PC-3 (cell line): ENCODE measurements around the gene EXOSC7. TPM values are rescaled to one million over a fixed set of nuclear protein-coding genes. Genes with fewer than 3 reads are reported as not detected.

Source experiments
- ATAC-seq: fragments of 200-7000 bp; cut with Tn5 transposase; 2 replicates; pipeline ENCODE4 v1.9.1; 2020; ENCODE audit warnings: mild to moderate bottlenecking, moderate library complexity
- BruUV-seq: library from RNA; stranded (reverse); fragments of 400-500 nt; replicated peaks from 2 replicates; lab custom pipeline; 2021; lab: Mats Ljungman, UMichigan
- CTCF ChIA-PET: fragments of 300-600 bp; sonication (Branson Sonifier 250); formaldehyde crosslinking; loops from one replicate; lab custom pipeline; 2022; ENCODE audit warnings: antibody characterized with exemption; lab: Charles Lee
- POLR2A ChIA-PET: fragments of 300-600 bp; sonication (Branson Sonifier 250); formaldehyde crosslinking; loops from one replicate; lab custom pipeline; 2022; ENCODE audit warnings: antibody characterized with exemption; ENCODE audit not compliant: unreplicated experiment; lab: Charles Lee
- DNase-seq: peaks from one replicate; pipeline ENCODE4 v3.0.0-alpha.2; 2015
- H2AFZ ChIP-seq: fragments of 300-600 bp; sonication (generic); 2 replicates; pipeline ENCODE4 v1.6.0; 2016; ENCODE audit warnings: antibody characterized with exemption, low read length
- H3F3A ChIP-seq: fragments of 300-600 bp; sonication (generic); one replicate; pipeline ENCODE4 v1.6.0; 2017; ENCODE audit warnings: antibody characterized with exemption, low read length, control low read depth, mild to moderate bottlenecking; ENCODE audit not compliant: unreplicated experiment
- H3K27ac ChIP-seq: fragments of 300-600 bp; sonication (generic); 2 replicates; pipeline ENCODE4 v1.5.1; 2016; ENCODE audit warnings: mild to moderate bottlenecking, low read length
- H3K27me3 ChIP-seq: fragments of 300-600 bp; sonication (generic); 2 replicates; pipeline ENCODE4 v1.6.1; 2016; ENCODE audit warnings: low read length, mixed read lengths
- H3K36me3 ChIP-seq: fragments of 300-600 bp; sonication (generic); 2 replicates; pipeline ENCODE4 v1.6.1; 2016; ENCODE audit warnings: low read depth, mixed run types, low read length, mixed read lengths
- H3K4me1 ChIP-seq: fragments of 300-600 bp; sonication (generic); 2 replicates; pipeline ENCODE4 v1.5.1; 2016; ENCODE audit warnings: low read length; ENCODE audit not compliant: insufficient read depth
- H3K4me2 ChIP-seq: fragments of 300-600 bp; sonication (generic); 2 replicates; pipeline ENCODE4 v1.6.0; 2016; ENCODE audit warnings: low read length
- H3K4me3 ChIP-seq: fragments of 300-600 bp; sonication (generic); 2 replicates; pipeline ENCODE4 v1.5.1; 2016; ENCODE audit warnings: mild to moderate bottlenecking, low read length, mixed read lengths
- H3K79me2 ChIP-seq: fragments of 300-600 bp; sonication (generic); 2 replicates; pipeline ENCODE4 v1.6.1; 2017; ENCODE audit warnings: low read length, mixed read lengths
- H3K9ac ChIP-seq: fragments of 300-600 bp; sonication (generic); 2 replicates; pipeline ENCODE4 v1.6.0; 2016; ENCODE audit warnings: mild to moderate bottlenecking, low read length
- H3K9me2 ChIP-seq: fragments of 300-600 bp; sonication (generic); replicated peaks from 2 replicates; pipeline ENCODE4 v1.6.1; 2016; ENCODE audit warnings: mixed run types, low read length, mixed read lengths
- H3K9me3 ChIP-seq: fragments of 300-600 bp; sonication (generic); 2 replicates; pipeline ENCODE4 v1.6.1; 2016; ENCODE audit warnings: low read length, mixed read lengths
- H4K20me1 ChIP-seq: fragments of 300-600 bp; sonication (generic); 2 replicates; pipeline ENCODE4 v1.6.1; 2016; ENCODE audit warnings: low read length, mixed read lengths
- EZH2 ChIP-seq: fragments of 300-600 bp; sonication (generic); IDR thresholded peaks from one replicate; pipeline ENCODE4 v1.6.1; 2017; ENCODE audit warnings: antibody characterized with exemption, mild to moderate bottlenecking, low read length; ENCODE audit not compliant: unreplicated experiment
- EZH2phosphoT487 ChIP-seq: fragments of 300-600 bp; sonication (generic); IDR thresholded peaks from 2 replicates; pipeline ENCODE4 v1.6.1; 2018; ENCODE audit warnings: mild to moderate bottlenecking, antibody characterized with exemption, low read length, borderline replicate concordance
- intact Hi-C: fragments of 100-400 bp; cut with micrococcal nuclease; formaldehyde crosslinking; loops from 2 replicates; pipeline ENCODE4 v1.9.0; 2023
- total RNA-seq: library from RNA; depleted of rRNA; stranded (reverse); fragments of >200 nt; gene quantifications from 2 replicates; pipeline ENCODE4 v1.2.3, GENCODE V29; 2014
- TF ChIP-seq, protein P1 (sequence below): fragments of 300-600 bp; sonication (generic); conservative IDR thresholded peaks from 2 replicates; pipeline ENCODE4 v1.5.1; 2017; ENCODE audit warnings: antibody characterized with exemption, low read depth, mild to moderate bottlenecking, low read length

The EXOSC7 gene
- total RNA-seq, 1 experiment from 2014 or later, result 81.5 TPM

DNA sequence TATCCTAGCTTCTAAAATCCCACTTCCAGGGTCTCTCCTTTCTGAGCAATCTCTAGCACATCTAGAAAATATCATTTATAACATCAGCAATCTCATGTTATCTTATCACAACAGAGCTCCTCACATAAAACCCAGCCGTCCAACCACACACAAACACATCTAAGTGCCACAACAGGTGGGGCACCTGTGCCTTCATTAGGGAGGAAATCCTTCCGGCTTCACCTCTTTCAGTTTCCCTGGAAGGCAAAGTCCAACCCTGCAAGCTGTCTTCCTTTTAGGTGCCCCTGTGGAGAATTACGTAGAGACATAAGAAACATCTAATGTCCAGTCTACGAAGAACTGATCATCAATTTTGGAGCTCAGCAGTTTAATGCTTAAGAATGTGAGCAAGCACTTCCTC lies 1.6 kb upstream of the EXOSC7 start:
- no peak for TF ChIP-seq EZH2phosphoT487
- TF ChIP-seq, protein P1, sequence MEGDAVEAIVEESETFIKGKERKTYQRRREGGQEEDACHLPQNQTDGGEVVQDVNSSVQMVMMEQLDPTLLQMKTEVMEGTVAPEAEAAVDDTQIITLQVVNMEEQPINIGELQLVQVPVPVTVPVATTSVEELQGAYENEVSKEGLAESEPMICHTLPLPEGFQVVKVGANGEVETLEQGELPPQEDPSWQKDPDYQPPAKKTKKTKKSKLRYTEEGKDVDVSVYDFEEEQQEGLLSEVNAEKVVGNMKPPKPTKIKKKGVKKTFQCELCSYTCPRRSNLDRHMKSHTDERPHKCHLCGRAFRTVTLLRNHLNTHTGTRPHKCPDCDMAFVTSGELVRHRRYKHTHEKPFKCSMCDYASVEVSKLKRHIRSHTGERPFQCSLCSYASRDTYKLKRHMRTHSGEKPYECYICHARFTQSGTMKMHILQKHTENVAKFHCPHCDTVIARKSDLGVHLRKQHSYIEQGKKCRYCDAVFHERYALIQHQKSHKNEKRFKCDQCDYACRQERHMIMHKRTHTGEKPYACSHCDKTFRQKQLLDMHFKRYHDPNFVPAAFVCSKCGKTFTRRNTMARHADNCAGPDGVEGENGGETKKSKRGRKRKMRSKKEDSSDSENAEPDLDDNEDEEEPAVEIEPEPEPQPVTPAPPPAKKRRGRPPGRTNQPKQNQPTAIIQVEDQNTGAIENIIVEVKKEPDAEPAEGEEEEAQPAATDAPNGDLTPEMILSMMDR, result no peak
- no peak for TF ChIP-seq EZH2
- H4K20me1 ChIP-seq, result peaks cover 14% of the 10 kb centered on the region; the same call in 1 of the 2 replicates
- H3K4me2 ChIP-seq, result peak overlapping the region; percentile 83
- H3K4me3 ChIP-seq, result peak overlapping the region; percentile 76
- H3K4me1 ChIP-seq, result peaks cover 44% of the 10 kb centered on the region
- ChIA-PET POLR2A (interaction anchor here (0.6 kb wide), 1 partner anchor 8 kb away, joined by 4 read pairs; no protein-coding TSS in a partner anchor), CTCF (no interaction called here)
- no TSS peak for BruUV-seq
- H3K27me3 ChIP-seq, result no peaks in the 10 kb centered on the region
- H3K79me2 ChIP-seq, result peaks cover 97% of the 10 kb centered on the region
- DNase-seq, result no peak
- H3K9me2 ChIP-seq, result no peaks in the 10 kb centered on the region
- no peak overlapping the region for H3K27ac ChIP-seq
- H3F3A ChIP-seq, result no peaks in the 10 kb centered on the region
- H2AFZ ChIP-seq, result no peak overlapping the region
- intact Hi-C loops, result no loop called here
- ATAC-seq, result no peak
- peak overlapping the region; percentile 91; the same call in 1 of the 2 replicates for H3K9ac ChIP-seq
- H3K36me3 ChIP-seq, result no peaks in the 10 kb centered on the region; the same call in 1 of the 2 replicates
- H3K9me3 ChIP-seq, result no peaks in the 10 kb centered on the region

DNA sequence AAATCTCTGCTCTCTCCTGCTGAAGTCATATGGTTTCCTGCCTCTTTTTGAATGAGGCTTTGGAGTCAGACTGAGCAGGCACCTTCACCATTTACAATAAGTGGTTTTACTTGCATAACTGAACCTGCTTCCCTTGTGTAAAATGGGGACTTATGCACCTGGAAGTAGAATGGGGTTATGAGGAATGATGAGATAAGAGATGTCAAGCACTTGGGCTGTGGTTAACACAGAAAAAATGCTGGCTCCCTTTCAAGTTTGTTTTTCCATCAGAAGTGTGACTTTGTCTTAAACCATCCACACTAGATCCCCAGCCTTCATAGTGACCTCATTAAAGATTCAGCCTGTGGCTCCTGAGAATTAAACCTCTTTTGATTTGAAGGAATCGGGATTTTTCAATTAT lies 5.2 kb downstream of the EXOSC7 start:
- peaks cover 4% of the 10 kb centered on the region; the same call in 1 of the 2 replicates for H3K36me3 ChIP-seq
- POLR2A ChIA-PET, result no interaction called here
- peak; percentile 56 for DNase-seq
- H3K9me3 ChIP-seq, result no peaks in the 10 kb centered on the region
- TF ChIP-seq EZH2phosphoT487 (no peak), EZH2 (no peak)
- TF ChIP-seq, protein P1, result no peak
- H3K27me3 ChIP-seq, result no peaks in the 10 kb centered on the region
- no TSS peak for BruUV-seq
- H3F3A ChIP-seq, result peaks cover 4% of the 10 kb centered on the region
- H4K20me1 ChIP-seq, result peaks cover 12% of the 10 kb centered on the region; the same call in 1 of the 2 replicates
- ATAC-seq, result no peak
- no peak overlapping the region for H3K27ac ChIP-seq
- H3K4me2 ChIP-seq, result 0 out of 2 replicates have a peak overlapping the region, but pooled peaks have one; percentile 3
- intact Hi-C loops, result loop anchor here (10.0 kb wide), 1 partner anchor 446 kb away; no protein-coding TSS in a partner anchor
- H3K4me3 ChIP-seq, result no peak overlapping the region
- H2AFZ ChIP-seq, result no peak overlapping the region
- H3K79me2 ChIP-seq, result peaks cover 91% of the 10 kb centered on the region
- peaks cover 61% of the 10 kb centered on the region for H3K4me1 ChIP-seq
- no peaks in the 10 kb centered on the region for H3K9me2 ChIP-seq
- CTCF ChIA-PET, result no interaction called here
- H3K9ac ChIP-seq, result no peak overlapping the region

DNA sequence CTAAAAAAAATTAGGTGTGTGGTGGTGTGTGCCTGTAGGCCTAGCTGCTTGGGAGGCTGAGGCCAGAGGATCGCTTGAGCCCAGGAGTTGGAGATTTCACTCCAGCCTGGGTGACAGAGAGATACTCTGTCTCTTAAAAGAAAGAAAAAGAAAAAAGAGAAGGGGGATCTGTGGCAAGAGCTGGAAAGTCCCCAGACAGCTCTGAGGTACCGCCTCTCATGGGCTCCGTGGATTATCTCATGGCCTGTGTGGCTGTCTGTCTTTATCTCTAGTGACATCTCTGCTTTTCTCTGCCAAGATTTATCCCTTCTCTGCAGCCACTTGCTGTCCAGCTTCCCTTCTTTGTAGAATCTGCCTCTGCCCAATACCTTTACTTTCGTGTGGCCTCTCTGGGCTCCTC lies 5.7 kb downstream of the EXOSC7 start:
- TF ChIP-seq, protein P1, result no peak
- TF ChIP-seq EZH2 (no peak), EZH2phosphoT487 (no peak)
- H3K27me3 ChIP-seq, result no peaks in the 10 kb centered on the region
- no peak overlapping the region for H2AFZ ChIP-seq
- intact Hi-C loops, result loop anchor here (10.0 kb wide), 1 partner anchor 447 kb away; no protein-coding TSS in a partner anchor
- H3K9me2 ChIP-seq, result no peaks in the 10 kb centered on the region
- peaks cover 4% of the 10 kb centered on the region for H3F3A ChIP-seq
- H3K27ac ChIP-seq, result no peak overlapping the region
- DNase-seq (no peak), ATAC-seq (no peak)
- ChIA-PET CTCF (no interaction called here), POLR2A (no interaction called here)
- no TSS peak for BruUV-seq
- no peak overlapping the region for H3K4me3 ChIP-seq
- no peak overlapping the region for H3K4me2 ChIP-seq
- H3K4me1 ChIP-seq, result peaks cover 61% of the 10 kb centered on the region
- peaks cover 12% of the 10 kb centered on the region; the same call in 1 of the 2 replicates for H4K20me1 ChIP-seq
- no peaks in the 10 kb centered on the region for H3K9me3 ChIP-seq
- no peak overlapping the region for H3K9ac ChIP-seq
- peaks cover 90% of the 10 kb centered on the region for H3K79me2 ChIP-seq
- H3K36me3 ChIP-seq, result peaks cover 4% of the 10 kb centered on the region; the same call in 1 of the 2 replicates
